ENCODE results near the gene SPDYE6.
"Not testable (repeated sequence)": the region's sequence is repeated elsewhere in the genome, so short reads cannot be mapped to it uniquely, and the experiment has no call there.

The SPDYE6 gene

GRCh38 chr7:102305414-102306268 is 50.6 kb downstream of the SPDYE6 start:
- Histone ChIP-seq H3K27me3 (peaks cover 0 to 6% of the 10 kb centered on the region in 2 donors), H3K4me3 (no peak overlapping the region), H3K4me1 (peaks cover 0 to 3% (median 0%) of the 10 kb centered on the region in 4 donors), H3K36me3 (peaks cover 0 to 3% (median 0%) of the 10 kb centered on the region in 3 donors), H3K27ac (no peak overlapping the region), H3K9me3 (no peaks in the 10 kb centered on the region)
- no peak for DNase-seq
- TF ChIP-seq, protein P1, sequence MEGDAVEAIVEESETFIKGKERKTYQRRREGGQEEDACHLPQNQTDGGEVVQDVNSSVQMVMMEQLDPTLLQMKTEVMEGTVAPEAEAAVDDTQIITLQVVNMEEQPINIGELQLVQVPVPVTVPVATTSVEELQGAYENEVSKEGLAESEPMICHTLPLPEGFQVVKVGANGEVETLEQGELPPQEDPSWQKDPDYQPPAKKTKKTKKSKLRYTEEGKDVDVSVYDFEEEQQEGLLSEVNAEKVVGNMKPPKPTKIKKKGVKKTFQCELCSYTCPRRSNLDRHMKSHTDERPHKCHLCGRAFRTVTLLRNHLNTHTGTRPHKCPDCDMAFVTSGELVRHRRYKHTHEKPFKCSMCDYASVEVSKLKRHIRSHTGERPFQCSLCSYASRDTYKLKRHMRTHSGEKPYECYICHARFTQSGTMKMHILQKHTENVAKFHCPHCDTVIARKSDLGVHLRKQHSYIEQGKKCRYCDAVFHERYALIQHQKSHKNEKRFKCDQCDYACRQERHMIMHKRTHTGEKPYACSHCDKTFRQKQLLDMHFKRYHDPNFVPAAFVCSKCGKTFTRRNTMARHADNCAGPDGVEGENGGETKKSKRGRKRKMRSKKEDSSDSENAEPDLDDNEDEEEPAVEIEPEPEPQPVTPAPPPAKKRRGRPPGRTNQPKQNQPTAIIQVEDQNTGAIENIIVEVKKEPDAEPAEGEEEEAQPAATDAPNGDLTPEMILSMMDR (IDR thresholded peaks at IDR 0.05), result no peak
- intact Hi-C loops (cut with DNase I; ENCODE audit: low total_unique reads), result no loop called here

DNA sequence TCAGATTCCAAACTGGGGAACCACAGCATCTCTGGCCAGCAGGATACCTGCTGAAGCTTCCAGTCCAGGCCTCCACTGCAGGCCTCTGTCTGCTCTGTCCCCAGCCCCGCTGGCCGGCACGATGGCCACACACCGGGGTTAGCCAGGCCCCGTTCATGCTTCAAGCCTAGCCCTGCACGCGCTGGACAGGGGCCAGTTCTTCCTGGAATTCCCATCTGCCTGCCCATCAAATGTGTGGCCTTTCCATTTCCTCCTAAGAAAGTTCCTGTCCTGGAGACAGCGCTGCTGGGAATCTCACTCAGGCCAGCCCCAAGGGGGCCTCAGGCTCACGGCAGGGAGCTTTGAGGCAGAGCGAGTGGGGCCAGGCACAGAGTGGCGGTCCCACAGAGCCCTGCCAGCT is 51.6 kb downstream of the SPDYE6 start:
- no peak overlapping the region for H3K27ac ChIP-seq
- no peak for DNase-seq
- TF ChIP-seq, protein P1 (IDR thresholded peaks at IDR 0.05), result no peak

GRCh38 chr7:102303669-102304422 is 52.4 kb downstream of the SPDYE6 start:
- no peak overlapping the region for H3K27ac ChIP-seq
- H3K27me3 ChIP-seq, result peaks cover 0 to 20% of the 10 kb centered on the region in 2 donors
- H3K36me3 ChIP-seq, result no peaks in the 10 kb centered on the region
- peaks cover 0 to 3% (median 0%) of the 10 kb centered on the region in 4 donors for H3K4me1 ChIP-seq
- intact Hi-C loops (cut with DNase I; ENCODE audit: low total_unique reads), result no loop called here
- no peaks in the 10 kb centered on the region for H3K9me3 ChIP-seq
- H3K4me3 ChIP-seq, result no peak overlapping the region
- DNase-seq, result no peak
- TF ChIP-seq, protein P1 (IDR thresholded peaks at IDR 0.05), result no peak

More for the DNA sequence above, 51.6 kb downstream of the SPDYE6 start:
- Histone ChIP-seq H3K36me3 (no peaks in the 10 kb centered on the region), H3K4me3 (no peak overlapping the region), H3K27me3 (peaks cover 0 to 16% of the 10 kb centered on the region in 2 donors), H3K9me3 (no peaks in the 10 kb centered on the region), H3K4me1 (peaks cover 0 to 3% (median 0%) of the 10 kb centered on the region in 4 donors)
- intact Hi-C loops (cut with DNase I; ENCODE audit: low total_unique reads), result no loop called here

- no peak overlapping the region for H3K4me3 ChIP-seq
These were observed 54.2 kb downstream of the SPDYE6 start for GRCh38 chr7:102302025-102302424.

GRCh38 chr7:102301367-102301766 is 54.9 kb downstream of the SPDYE6 start:
- H3K4me3 ChIP-seq; intact Hi-C loops (cut with DNase I; ENCODE audit: low total_unique reads); H3K4me1 ChIP-seq; H3K27ac ChIP-seq; H3K9me3 ChIP-seq; DNase-seq; H3K36me3 ChIP-seq: not testable (repeated sequence)
- peaks cover 0 to 23% of the 10 kb centered on the region in 2 donors for H3K27me3 ChIP-seq

More at GRCh38 chr7:102302025-102302424, 54.2 kb downstream of the SPDYE6 start:
- TF ChIP-seq, protein P1 (IDR thresholded peaks at IDR 0.05), result no peak
- peaks cover 0 to 23% of the 10 kb centered on the region in 2 donors for H3K27me3 ChIP-seq
- no peak overlapping the region for H3K27ac ChIP-seq
- no peaks in the 10 kb centered on the region for H3K36me3 ChIP-seq
- intact Hi-C loops (cut with DNase I; ENCODE audit: low total_unique reads), result no loop called here
- H3K4me1 ChIP-seq, result peaks cover 0 to under 1% (median 0%) of the 10 kb centered on the region in 4 donors
- no peak for DNase-seq
- no peaks in the 10 kb centered on the region for H3K9me3 ChIP-seq
